ENCODE results near the gene PRRT2. TPM values are rescaled to one million over a fixed set of nuclear protein-coding genes. Genes with fewer than 3 reads are reported as not detected.
A peak's percentile ranks its signal among the peaks of the same experiment; 100 is the strongest.

The PRRT2 gene
- total and polyA plus RNA-seq, 10 of the 15 experiments (the other 5 are each of a cell fraction or from before 2014, with no cell fraction given) = 0.08 to 0.49 (median 0.12) TPM; not detected in 4

GRCh38 chr16:29807426-29808218, 4.4 kb upstream of the PRRT2 start (continued):
- TF ChIP-seq USF2 (IDR thresholded peaks at IDR 0.05; ENCODE audit: borderline replicate concordance, low read depth, low read length) (peak; percentile 27; the same call in 1 of the 2 replicates), BHLHE40 (IDR thresholded peaks at IDR 0.05; ENCODE audit: borderline replicate concordance in 1 of 2, low read depth in 2 of 2, low read length in 1 of 2) (peak; percentile 84 to 92), IKZF1 (conservative IDR thresholded peaks at IDR 0.05) (peak; percentile 80), NR2C2 (IDR thresholded peaks at IDR 0.05; ENCODE audit: borderline replicate concordance, control insufficient read depth, insufficient read length, low read depth) (no peak), GABPA (IDR thresholded peaks at IDR 0.05; ENCODE audit: low read depth) (no peak), CBX5 (IDR thresholded peaks at IDR 0.05; ENCODE audit: low read depth) (no peak), EED (IDR thresholded peaks at IDR 0.05; ENCODE audit: low read depth) (peak; percentile 66), ZBED1 (IDR thresholded peaks at IDR 0.05; ENCODE audit: borderline replicate concordance) (no peak), RUNX3 (IDR thresholded peaks at IDR 0.05; ENCODE audit: low read length) (no peak), TARDBP (IDR thresholded peaks at IDR 0.05; ENCODE audit: borderline replicate concordance) (no peak), TCF7 (IDR thresholded peaks at IDR 0.05; ENCODE audit: borderline replicate concordance) (no peak), SUZ12 (IDR thresholded peaks at IDR 0.05; ENCODE audit: unreplicated experiment) (no peak), RB1 (IDR thresholded peaks at IDR 0.05; ENCODE audit: borderline replicate concordance) (no peak), ZNF217 (IDR thresholded peaks at IDR 0.05) (no peak), ZBTB11 (CRISPR knock-in tag; IDR thresholded peaks at IDR 0.05) (no peak), POLR2AphosphoS2 (IDR thresholded peaks at IDR 0.05; ENCODE audit: low read depth, low read length) (peak; percentile 90), SUPT20H (IDR thresholded peaks at IDR 0.05; ENCODE audit: borderline replicate concordance, control insufficient read depth, low read depth, low read length) (no peak), ZNF274 (IDR thresholded peaks at IDR 0.05; ENCODE audit: insufficient read depth, insufficient read length) (no peak), MTA3 (IDR thresholded peaks at IDR 0.05; ENCODE audit: borderline replicate concordance, low read length) (no peak), PAX5 (IDR thresholded peaks at IDR 0.05; ENCODE audit: borderline replicate concordance, low read depth, low read length) (no peak; the same call in 1 of the 2 replicates), NRF1 (conservative IDR thresholded peaks at IDR 0.05; ENCODE audit: low read depth, low read length) (no peak), ZSCAN29 (IDR thresholded peaks at IDR 0.05) (no peak), GATAD2B (conservative IDR thresholded peaks at IDR 0.05; ENCODE audit: low read depth) (peak; percentile 83; the same call in 1 of the 2 replicates), EZH2 (IDR thresholded peaks at IDR 0.05; ENCODE audit: borderline replicate concordance, control insufficient read depth, low read depth, low read length) (no peak), CEBPB (IDR thresholded peaks at IDR 0.05; ENCODE audit: borderline replicate concordance in 1 of 2, low read depth in 2 of 2, low read length in 2 of 2) (no peak), HCFC1 (IDR thresholded peaks at IDR 0.05; ENCODE audit: low read length) (no peak)
- TF ChIP-seq, protein P1, sequence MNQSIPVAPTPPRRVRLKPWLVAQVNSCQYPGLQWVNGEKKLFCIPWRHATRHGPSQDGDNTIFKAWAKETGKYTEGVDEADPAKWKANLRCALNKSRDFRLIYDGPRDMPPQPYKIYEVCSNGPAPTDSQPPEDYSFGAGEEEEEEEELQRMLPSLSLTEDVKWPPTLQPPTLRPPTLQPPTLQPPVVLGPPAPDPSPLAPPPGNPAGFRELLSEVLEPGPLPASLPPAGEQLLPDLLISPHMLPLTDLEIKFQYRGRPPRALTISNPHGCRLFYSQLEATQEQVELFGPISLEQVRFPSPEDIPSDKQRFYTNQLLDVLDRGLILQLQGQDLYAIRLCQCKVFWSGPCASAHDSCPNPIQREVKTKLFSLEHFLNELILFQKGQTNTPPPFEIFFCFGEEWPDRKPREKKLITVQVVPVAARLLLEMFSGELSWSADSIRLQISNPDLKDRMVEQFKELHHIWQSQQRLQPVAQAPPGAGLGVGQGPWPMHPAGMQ (IDR thresholded peaks at IDR 0.05; ENCODE audit: borderline replicate concordance) = no peak

All from GM12878 (cell line).